ENCODE measurements around the gene ADSS1. TPM values are rescaled to one million over a fixed set of nuclear protein-coding genes. Genes with fewer than 3 reads are reported as not detected.

Gene ADSS1
- total and polyA plus RNA-seq, 9 donors, result 31.3 to 78.5 (median 56.9) TPM

- Histone ChIP-seq H3K36me3 (ENCODE audit: control insufficient read depth, insufficient read depth, low read length) (peaks cover 87% of the 10 kb centered on the region), H3K27me3 (ENCODE audit: control insufficient read depth, insufficient read depth, low read length) (no peaks in the 10 kb centered on the region), H3K4me3 (ENCODE audit: low read length) (no peak overlapping the region), H3K4me1 (ENCODE audit: control insufficient read depth, insufficient read depth, low read length) (peaks cover 9% of the 10 kb centered on the region), H3K9me3 (replicated peaks; ENCODE audit: control insufficient read depth, low read depth, low read length) (no peaks in the 10 kb centered on the region), H3K27ac (ENCODE audit: low read length) (no peak overlapping the region)
- WGBS (ENCODE audit: insufficient coverage), result 56% methylated on average over 6 of the region's 16 CpGs
- no peak for DNase-seq
Measured at GRCh38 chr14:104776961-104777807, 53.2 kb downstream of the ADSS1 start.

DNA sequence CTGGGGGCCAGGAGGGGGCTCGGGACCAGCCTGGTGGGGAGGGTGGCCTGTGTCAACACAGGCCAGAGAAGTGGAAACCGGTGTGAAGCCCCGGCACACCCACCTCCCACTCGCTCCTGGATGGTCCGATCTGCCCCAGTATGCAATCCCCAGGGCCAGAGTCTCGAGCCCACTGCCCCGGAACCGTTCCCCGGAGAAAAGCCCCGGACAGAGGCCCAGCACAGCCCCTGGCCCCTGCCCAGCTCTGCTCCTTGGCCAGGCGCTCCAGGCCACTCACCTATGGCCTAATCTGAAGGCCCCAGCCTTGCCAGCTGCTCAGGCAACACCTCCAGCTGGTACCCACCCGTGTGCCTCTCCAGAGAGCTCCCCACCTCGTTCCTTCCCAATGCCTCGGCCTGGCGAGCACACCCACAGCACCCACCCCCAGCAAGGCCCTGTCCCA is 53.8 kb downstream of the ADSS1 start:
- no peaks in the 10 kb centered on the region for H3K9me3 ChIP-seq (replicated peaks; ENCODE audit: control insufficient read depth, low read depth, low read length)
- WGBS (ENCODE audit: insufficient coverage), result 64% methylated on average over 15 of the region's 15 CpGs
- H3K4me1 ChIP-seq (ENCODE audit: control insufficient read depth, insufficient read depth, low read length), result peaks cover 12% of the 10 kb centered on the region
- peaks cover 86% of the 10 kb centered on the region for H3K36me3 ChIP-seq (ENCODE audit: control insufficient read depth, insufficient read depth, low read length)
- H3K27ac ChIP-seq (ENCODE audit: low read length), result no peak overlapping the region
- DNase-seq, result no peak
- no peak overlapping the region for H3K4me3 ChIP-seq (ENCODE audit: low read length)
- H3K27me3 ChIP-seq (ENCODE audit: control insufficient read depth, insufficient read depth, low read length), result no peaks in the 10 kb centered on the region

DNA sequence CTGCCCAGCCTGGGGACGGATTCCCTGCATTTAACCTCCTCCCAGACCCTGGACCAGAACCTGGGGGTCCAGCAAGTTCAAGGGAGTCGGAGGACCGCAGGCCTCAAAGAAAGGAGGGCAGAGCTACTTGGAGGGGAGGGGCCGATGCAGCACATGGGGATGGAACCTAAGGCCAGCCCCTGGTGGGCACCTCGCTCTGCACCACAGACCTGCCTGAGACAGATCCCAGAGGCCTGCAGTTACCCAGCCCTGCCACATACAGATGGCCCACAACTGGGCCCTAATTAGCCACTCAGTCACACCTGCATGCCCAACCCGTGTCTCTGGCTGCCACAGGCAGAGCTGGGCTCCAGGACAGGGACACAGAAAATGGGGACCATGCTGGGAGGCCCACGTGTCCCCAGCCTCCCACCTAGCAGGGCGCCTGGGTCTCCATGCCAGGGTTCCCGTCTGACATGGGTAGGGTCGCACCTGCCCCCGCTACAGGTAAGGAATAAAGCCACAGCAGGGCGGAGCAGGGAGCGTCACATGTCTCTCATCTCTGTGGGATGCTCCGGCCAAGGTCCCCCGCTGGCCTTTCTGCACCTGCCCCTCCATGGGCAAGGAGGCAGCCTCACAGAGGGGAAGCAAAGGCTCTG is 54.8 kb downstream of the ADSS1 start:
- Histone ChIP-seq H3K9me3 (replicated peaks; ENCODE audit: control insufficient read depth, low read depth, low read length) (no peaks in the 10 kb centered on the region), H3K36me3 (ENCODE audit: control insufficient read depth, insufficient read depth, low read length) (peaks cover 78% of the 10 kb centered on the region), H3K27ac (ENCODE audit: low read length) (no peak overlapping the region), H3K4me1 (ENCODE audit: control insufficient read depth, insufficient read depth, low read length) (peaks cover 13% of the 10 kb centered on the region), H3K27me3 (ENCODE audit: control insufficient read depth, insufficient read depth, low read length) (no peaks in the 10 kb centered on the region), H3K4me3 (ENCODE audit: low read length) (no peak overlapping the region)
- DNase-seq, result no peak
- 77% methylated on average over 12 of the region's 15 CpGs for WGBS (ENCODE audit: insufficient coverage)

DNA sequence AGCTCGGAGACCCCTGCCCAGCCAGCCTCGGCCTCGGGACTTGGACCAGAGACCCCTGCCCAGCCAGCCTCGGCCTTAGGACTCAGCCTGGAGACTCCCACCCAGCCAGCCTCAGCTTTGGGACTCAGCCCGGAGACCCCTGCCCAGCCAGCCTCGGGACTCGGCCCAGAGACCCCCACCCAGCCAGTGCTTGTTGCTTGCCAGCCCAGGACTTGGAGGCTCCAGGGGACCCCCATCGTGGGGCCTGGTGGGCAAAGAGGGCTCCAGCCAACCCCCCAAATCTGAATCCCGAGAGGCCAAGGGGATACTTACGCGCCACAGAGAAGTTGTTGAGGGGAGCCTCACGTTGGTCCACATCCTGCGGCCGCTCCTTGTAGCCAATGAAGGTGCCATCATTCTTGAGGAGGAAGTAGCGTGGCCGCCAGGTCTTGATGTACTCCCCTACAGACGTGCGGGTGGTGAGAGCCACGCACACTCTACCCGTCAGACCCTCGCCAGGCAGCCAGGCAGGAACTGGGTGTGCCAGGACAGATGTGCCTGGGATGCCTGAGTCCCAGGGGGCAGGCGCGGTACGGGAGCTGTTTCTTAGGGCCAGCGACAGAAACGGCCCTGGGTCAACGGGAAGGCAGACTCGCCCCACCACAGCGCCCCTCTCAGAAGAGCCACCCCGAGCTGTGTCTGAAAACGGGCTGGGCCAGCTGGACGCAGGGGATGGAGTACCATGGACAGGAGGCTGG is 55.9 kb downstream of the ADSS1 start:
- no peak overlapping the region for H3K4me3 ChIP-seq (ENCODE audit: low read length)
- H3K9me3 ChIP-seq (replicated peaks; ENCODE audit: control insufficient read depth, low read depth, low read length), result no peaks in the 10 kb centered on the region
- WGBS (ENCODE audit: insufficient coverage), result 88% methylated on average over 29 of the region's 32 CpGs
- peaks cover 22% of the 10 kb centered on the region for H3K4me1 ChIP-seq (ENCODE audit: control insufficient read depth, insufficient read depth, low read length)
- no peaks in the 10 kb centered on the region for H3K27me3 ChIP-seq (ENCODE audit: control insufficient read depth, insufficient read depth, low read length)
- no peak overlapping the region for H3K27ac ChIP-seq (ENCODE audit: low read length)
- H3K36me3 ChIP-seq (ENCODE audit: control insufficient read depth, insufficient read depth, low read length), result peaks cover 71% of the 10 kb centered on the region
- DNase-seq, result no peak

DNA sequence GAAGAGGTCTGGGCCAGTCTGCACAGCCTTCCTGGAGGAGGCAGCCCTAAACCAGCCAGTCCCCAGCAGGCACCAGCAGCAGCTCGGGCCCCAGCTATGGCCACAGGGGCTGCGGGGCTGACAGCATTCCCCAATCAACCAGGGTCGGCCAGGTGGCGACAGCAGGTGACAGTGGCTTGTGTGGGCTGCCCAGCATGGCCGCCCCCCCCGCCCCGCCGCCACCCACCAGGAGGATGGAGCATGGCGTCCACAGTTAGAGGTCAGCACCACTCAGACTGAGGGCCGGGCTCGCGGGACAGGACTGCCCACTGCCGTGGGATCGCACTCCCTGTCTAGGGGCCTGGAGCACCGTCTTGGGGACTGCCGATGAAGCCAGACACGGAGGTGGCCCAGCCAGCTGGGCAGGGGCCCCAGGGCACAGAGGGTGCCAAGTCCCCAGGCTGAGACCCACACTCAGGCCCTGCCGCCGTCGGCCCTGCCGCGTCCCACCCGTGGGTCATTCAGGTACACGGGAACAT is 56.5 kb downstream of the ADSS1 start:
- WGBS (ENCODE audit: insufficient coverage), result 88% methylated on average over 23 of the region's 24 CpGs
- DNase-seq, result no peak

GRCh38 chr14:104781271-104782077 is 57.4 kb downstream of the ADSS1 start:
- no peak for DNase-seq
- H3K9me3 ChIP-seq (replicated peaks; ENCODE audit: control insufficient read depth, low read depth, low read length), result no peaks in the 10 kb centered on the region
- peaks cover 27% of the 10 kb centered on the region for H3K4me1 ChIP-seq (ENCODE audit: control insufficient read depth, insufficient read depth, low read length)
- H3K36me3 ChIP-seq (ENCODE audit: control insufficient read depth, insufficient read depth, low read length), result peaks cover 67% of the 10 kb centered on the region
- H3K27ac ChIP-seq (ENCODE audit: low read length), result no peak overlapping the region
- no peak overlapping the region for H3K4me3 ChIP-seq (ENCODE audit: low read length)
- WGBS (ENCODE audit: insufficient coverage), result 88% methylated on average over 15 of the region's 20 CpGs
- H3K27me3 ChIP-seq (ENCODE audit: control insufficient read depth, insufficient read depth, low read length), result no peaks in the 10 kb centered on the region

More for the DNA sequence above, 56.5 kb downstream of the ADSS1 start:
- Histone ChIP-seq H3K27me3 (ENCODE audit: control insufficient read depth, insufficient read depth, low read length) (no peaks in the 10 kb centered on the region), H3K4me3 (ENCODE audit: low read length) (no peak overlapping the region), H3K4me1 (ENCODE audit: control insufficient read depth, insufficient read depth, low read length) (peaks cover 22% of the 10 kb centered on the region), H3K36me3 (ENCODE audit: control insufficient read depth, insufficient read depth, low read length) (peaks cover 70% of the 10 kb centered on the region), H3K9me3 (replicated peaks; ENCODE audit: control insufficient read depth, low read depth, low read length) (no peaks in the 10 kb centered on the region), H3K27ac (ENCODE audit: low read length) (no peak overlapping the region)

- Histone ChIP-seq H3K4me3 (ENCODE audit: low read length) (no peak overlapping the region), H3K4me1 (ENCODE audit: control insufficient read depth, insufficient read depth, low read length) (peaks cover 31% of the 10 kb centered on the region), H3K27me3 (ENCODE audit: control insufficient read depth, insufficient read depth, low read length) (no peaks in the 10 kb centered on the region), H3K36me3 (ENCODE audit: control insufficient read depth, insufficient read depth, low read length) (peaks cover 67% of the 10 kb centered on the region), H3K27ac (ENCODE audit: low read length) (no peak overlapping the region), H3K9me3 (replicated peaks; ENCODE audit: control insufficient read depth, low read depth, low read length) (no peaks in the 10 kb centered on the region)
- DNase-seq, result no peak
- WGBS (ENCODE audit: insufficient coverage), result 84% methylated on average over 20 of the region's 28 CpGs
Measured at GRCh38 chr14:104782086-104782807, 58.2 kb downstream of the ADSS1 start.

DNA sequence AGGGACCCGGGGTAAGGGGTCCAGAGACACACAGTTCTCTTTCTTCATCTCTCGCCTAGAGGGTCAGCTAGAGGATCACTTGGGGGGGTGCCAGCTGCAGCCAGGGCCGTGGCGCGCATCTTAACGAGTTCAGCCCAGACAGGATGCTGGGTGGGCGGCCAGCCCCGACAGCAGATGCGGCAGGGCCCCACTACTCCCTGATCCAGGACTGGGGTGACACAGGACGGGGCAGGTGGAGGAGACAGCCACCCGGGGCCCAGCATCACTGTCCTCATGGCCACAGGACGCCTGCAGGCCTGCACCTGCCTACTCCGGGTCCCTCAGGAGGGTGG is 58.7 kb downstream of the ADSS1 start:
- Histone ChIP-seq H3K4me1 (ENCODE audit: control insufficient read depth, insufficient read depth, low read length) (peaks cover 32% of the 10 kb centered on the region), H3K27me3 (ENCODE audit: control insufficient read depth, insufficient read depth, low read length) (no peaks in the 10 kb centered on the region), H3K9me3 (replicated peaks; ENCODE audit: control insufficient read depth, low read depth, low read length) (no peaks in the 10 kb centered on the region), H3K27ac (ENCODE audit: low read length) (no peak overlapping the region), H3K4me3 (ENCODE audit: low read length) (no peak overlapping the region), H3K36me3 (ENCODE audit: control insufficient read depth, insufficient read depth, low read length) (peaks cover 68% of the 10 kb centered on the region)
- WGBS (ENCODE audit: insufficient coverage), result 63% methylated on average over 10 of the region's 13 CpGs
- no peak for DNase-seq

DNA sequence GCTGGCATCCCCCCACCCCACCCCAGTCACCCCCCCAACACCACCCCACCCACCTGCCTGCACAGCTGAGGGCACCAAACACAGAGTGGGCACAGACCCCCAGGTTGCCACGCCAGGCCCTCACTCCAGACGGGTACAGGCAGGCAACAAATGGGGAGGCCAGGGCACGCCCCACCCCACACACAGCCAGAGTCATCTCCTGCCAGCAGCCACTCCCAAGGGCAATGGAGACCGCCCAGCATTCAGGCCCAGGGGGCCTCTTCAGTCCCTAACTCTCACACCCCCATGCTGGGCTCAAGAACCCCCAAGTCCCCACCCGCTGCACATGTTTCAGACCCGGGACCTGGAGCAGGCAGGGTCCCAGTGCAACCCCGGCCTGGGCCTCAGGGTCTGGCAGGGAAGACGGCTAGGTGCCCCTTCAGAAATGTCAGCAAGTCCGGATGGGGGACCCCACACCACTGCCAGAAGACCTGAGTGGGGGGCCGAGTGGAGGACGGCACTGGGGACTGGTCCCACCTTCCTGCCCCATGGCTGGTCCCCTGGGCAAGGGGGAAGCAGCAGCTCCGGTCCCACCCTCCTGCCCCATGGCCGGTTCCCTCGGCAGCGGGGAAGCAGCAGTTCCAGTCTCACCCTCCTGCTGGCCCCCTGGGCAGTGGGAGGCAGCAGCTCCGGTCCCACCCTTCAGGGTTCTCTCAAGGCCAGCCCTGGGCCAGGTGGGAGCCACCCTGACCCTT is 59.6 kb downstream of the ADSS1 start:
- Histone ChIP-seq H3K36me3 (ENCODE audit: control insufficient read depth, insufficient read depth, low read length) (peaks cover 69% of the 10 kb centered on the region), H3K27ac (ENCODE audit: low read length) (no peak overlapping the region), H3K9me3 (replicated peaks; ENCODE audit: control insufficient read depth, low read depth, low read length) (no peaks in the 10 kb centered on the region), H3K4me1 (ENCODE audit: control insufficient read depth, insufficient read depth, low read length) (peaks cover 38% of the 10 kb centered on the region), H3K4me3 (ENCODE audit: low read length) (no peak overlapping the region), H3K27me3 (ENCODE audit: control insufficient read depth, insufficient read depth, low read length) (no peaks in the 10 kb centered on the region)
- no peak for DNase-seq
- 72% methylated on average over 12 of the region's 16 CpGs for WGBS (ENCODE audit: insufficient coverage)
